K562 (cell line): ENCODE results near the gene ZNF791. TPM values are rescaled to one million over a fixed set of nuclear protein-coding genes. Genes with fewer than 3 reads are reported as not detected.

Source experiments
- ATF1 ChIP-seq, 2 experiments: fragments of 450-650 bp in 1 of 2; IDR thresholded peaks; 2 replicates each; pipeline ENCODE4 v1.6.1; 2016; ENCODE audit warnings: missing compliant biosample characterization in 1 of 2, missing genetic modification characterization in 1 of 2
- CBX3 ChIP-seq, 2 experiments: IDR thresholded peaks; 1 replicate in 1 of 2; 2 replicates in 1 of 2; pipeline ENCODE4 v1.6.1; 2012; ENCODE audit warnings: inconsistent platforms in 2 of 2, low read length in 2 of 2, borderline replicate concordance in 1 of 2, control low read depth in 1 of 2
- CEBPG ChIP-seq, 3 experiments: fragments of 200-800 bp in 1 of 3; sonication (Bioruptor generic) in 1 of 3; sonication (generic) in 1 of 3; formaldehyde crosslinking in 1 of 3; IDR thresholded peaks in 2 of 3; conservative IDR thresholded peaks in 1 of 3; 2 replicates each; pipeline versions ENCODE4 v1.6.1 to v1.8.0; 2016 to 2022; ENCODE audit warnings: missing compliant biosample characterization in 2 of 3, missing genetic modification characterization in 2 of 3, mild to moderate bottlenecking in 1 of 3, missing genetic modification reagents in 1 of 3
- E2F4 ChIP-seq: sonication (generic); formaldehyde crosslinking; IDR thresholded peaks from 2 replicates; pipeline ENCODE4 v1.8.0; 2022; ENCODE audit warnings: mild to moderate bottlenecking, low read depth, missing genetic modification reagents
- ESRRA ChIP-seq: fragments of 450-650 bp; IDR thresholded peaks from 2 replicates; pipeline ENCODE4 v1.6.1; 2014; ENCODE audit warnings: low read depth, mild to moderate bottlenecking, moderate library complexity, borderline replicate concordance
- FOXP1 ChIP-seq: sonication (generic); formaldehyde crosslinking; IDR thresholded peaks from 2 replicates; pipeline ENCODE4 v1.8.0; 2022; ENCODE audit warnings: mild to moderate bottlenecking, missing genetic modification reagents
- GATA2 ChIP-seq: sonication (generic); formaldehyde crosslinking; IDR thresholded peaks from 2 replicates; pipeline ENCODE4 v1.4.0; 2020; ENCODE audit warnings: mild to moderate bottlenecking, missing genetic modification reagents
- HDAC1 ChIP-seq, 2 experiments: fragments of 450-650 bp; IDR thresholded peaks; 2 replicates each; pipeline ENCODE4 v1.6.1; 2016 to 2017; ENCODE audit warnings: inconsistent platforms in 1 of 2, mild to moderate bottlenecking in 1 of 2, moderate library complexity in 1 of 2
- HMG20B ChIP-seq: fragments of 250-450 bp; sonication (Bioruptor Pico); IDR thresholded peaks from 2 replicates; pipeline ENCODE4 v1.5.0; 2021; ENCODE audit warnings: mild to moderate bottlenecking
- HNRNPUL1 ChIP-seq: fragments of 200-400 bp; formaldehyde crosslinking; IDR thresholded peaks from 2 replicates; pipeline ENCODE4 v1.6.1; 2017; ENCODE audit warnings: low read length
- HOXB6 ChIP-seq: fragments of 250-450 bp; sonication (Bioruptor Pico); IDR thresholded peaks from 2 replicates; pipeline ENCODE4 v1.5.1; 2022; ENCODE audit warnings: mild to moderate bottlenecking, borderline replicate concordance
- HSF4 ChIP-seq: fragments of 250-450 bp; sonication (Bioruptor Pico); IDR thresholded peaks from 2 replicates; pipeline ENCODE4 v2.1.2; 2022; ENCODE audit warnings: mild to moderate bottlenecking, moderate library complexity, borderline replicate concordance
- ID3 ChIP-seq, 2 experiments: fragments of 250-450 bp in 1 of 2; fragments of 450-650 bp in 1 of 2; sonication (Bioruptor Pico) in 1 of 2; IDR thresholded peaks; 2 replicates each; pipeline versions ENCODE4 v1.6.1 to v1.8.0; 2016 to 2021; ENCODE audit warnings: mild to moderate bottlenecking in 2 of 2, moderate library complexity in 2 of 2, missing compliant biosample characterization in 1 of 2, missing genetic modification characterization in 1 of 2
- NEUROD1 ChIP-seq: fragments of 150-350 bp; IDR thresholded peaks from 2 replicates; pipeline ENCODE4 v1.6.1; 2014; ENCODE audit warnings: borderline replicate concordance, low read length, low read depth; ENCODE audit not compliant: partially characterized antibody
- RBBP5 ChIP-seq: fragments of 200-600 bp; sonication (generic); IDR thresholded peaks from 2 replicates; pipeline ENCODE4 v1.6.1; 2012; ENCODE audit warnings: borderline replicate concordance, mild to moderate bottlenecking, low read length, control low read depth, inconsistent platforms; ENCODE audit not compliant: insufficient read depth, poor library complexity, severe bottlenecking
- TRIM24 ChIP-seq, 2 experiments: fragments of 450-650 bp; IDR thresholded peaks; 2 replicates each; pipeline ENCODE4 v1.6.1; 2016
- XRCC5 ChIP-seq: fragments of 200-400 bp; formaldehyde crosslinking; IDR thresholded peaks from 2 replicates; pipeline ENCODE4 v1.6.1; 2017; ENCODE audit warnings: low read depth, mild to moderate bottlenecking, low read length
- YBX1 ChIP-seq: fragments of 450-650 bp; IDR thresholded peaks from 2 replicates; pipeline ENCODE4 v1.7.1; 2016; ENCODE audit warnings: mild to moderate bottlenecking
- ZNF143 ChIP-seq: sonication (generic); formaldehyde crosslinking; IDR thresholded peaks from 2 replicates; pipeline ENCODE4 v1.9.0; 2022; ENCODE audit warnings: mild to moderate bottlenecking, missing genetic modification reagents
- ZNF197 ChIP-seq: fragments of 200-800 bp; sonication (Bioruptor generic); IDR thresholded peaks from 2 replicates; pipeline ENCODE4 v1.6.1; 2016; ENCODE audit warnings: low read depth, missing genetic modification characterization, missing compliant biosample characterization
- ZNF217 ChIP-seq: sonication (generic); formaldehyde crosslinking; IDR thresholded peaks from 2 replicates; pipeline ENCODE4 v1.8.0; 2022; ENCODE audit warnings: mild to moderate bottlenecking, missing genetic modification reagents
- ZNF518B ChIP-seq: fragments of 250-450 bp; sonication (Bioruptor Pico); IDR thresholded peaks from 2 replicates; pipeline ENCODE4 v1.5.0; 2021; ENCODE audit warnings: mild to moderate bottlenecking, moderate library complexity
- polyA plus RNA-seq, 8 experiments: library from polyadenylated mRNA; depleted of rRNA in 4 of 8; stranded (reverse) in 5 of 8; unstranded in 3 of 8; fragments of >200 nt; fragmentation: Nextera tagmentation in 2 of 8; fragmentation: Illumina TruSeq in 1 of 8; extraction: Ambion mirVana in 2 of 8; extraction: Trizol in 1 of 8; gene quantifications; 2 replicates each; pipeline versions ENCODE4 v1.2.1 to v1.2.3, GENCODE V29; 2011 to 2014; ENCODE audit warnings: inconsistent platforms in 1 of 8, missing spikeins in 1 of 8
- total RNA-seq, 7 experiments: library from RNA; depleted of rRNA in 6 of 7; stranded (reverse); fragments of >200 nt in 6 of 7; fragmentation: Illumina TruSeq in 2 of 7; extraction: Trizol in 2 of 7; gene quantifications; 2 replicates each; pipeline versions ENCODE4 v1.2.1 to v1.2.3, GENCODE V29; 2011 to 2021; ENCODE audit warnings: low replicate concordance in 1 of 7

The ZNF791 gene
- total and polyA plus RNA-seq, 9 of the 15 experiments (the other 6 are each of a cell fraction or from before 2014, with no cell fraction given) = 7.8 to 22.7 (median 13.1) TPM

- TF ChIP-seq HMG20B (CRISPR knock-in tag) (no peak), HOXB6 (CRISPR knock-in tag) (no peak), CEBPG (CRISPR knock-in tag; IDR thresholded peaks at IDR 0.05) (peak; percentile 34), CEBPG (tag; conservative IDR thresholded peaks at IDR 0.05 in 1 of 2, IDR thresholded peaks at IDR 0.05 in 1 of 2) (no peak), HDAC1 (IDR thresholded peaks at IDR 0.05) (peak in 1 of 2 experiments; percentile 40; a peak in 1 of 4 replicates), ESRRA (peak; percentile 81; the same call in 1 of the 2 replicates), RBBP5 (peak; percentile 29), ZNF197 (no peak), ZNF518B (CRISPR knock-in tag) (no peak), HNRNPUL1 (no peak), ATF1 (CRISPR knock-in tag; IDR thresholded peaks at IDR 0.05) (no peak), ATF1 (tag; IDR thresholded peaks at IDR 0.05) (no peak), ZNF143 (0 out of 2 replicates have a peak, but pooled peaks have one; percentile 41), FOXP1 (CRISPR knock-in tag) (peak; percentile 89; the same call in 1 of the 2 replicates), XRCC5 (peak; percentile 69; the same call in 1 of the 2 replicates), HSF4 (CRISPR knock-in tag) (no peak), GATA2 (CRISPR knock-in tag) (no peak), YBX1 (no peak), E2F4 (CRISPR knock-in tag) (0 out of 2 replicates have a peak, but pooled peaks have one; percentile 51), NEUROD1 (peak; percentile 22), TRIM24 (IDR thresholded peaks at IDR 0.05) (0 out of 4 replicates have a peak, but pooled peaks of 1 of the 2 experiments have one; percentile 34), ZNF217 (CRISPR knock-in tag) (no peak), ID3 (CRISPR knock-in tag; IDR thresholded peaks at IDR 0.05) (no peak), ID3 (tag; IDR thresholded peaks at IDR 0.05) (no peak), CBX3 (IDR thresholded peaks at IDR 0.05; ENCODE audit: borderline replicate concordance in 1 of 2, low read length in 2 of 2) (peak in 1 of 2 experiments; percentile 62; a peak in 1 of 3 replicates)
Measured at GRCh38 chr19:12639901-12640613, 29.3 kb downstream of the ZNF791 start (continued).
